GM18870 (cell line): Measurements from ENCODE around the gene ATP23.
A peak's percentile ranks its signal among the peaks of the same experiment; 100 is the strongest.

Experiments
- ATAC-seq: cut with Tn5 transposase; IDR thresholded peaks from one replicate; pipeline ENCODE4 v1.9.1; 2021; ENCODE audit warnings: moderate library complexity; ENCODE audit not compliant: unreplicated experiment

Gene ATP23

DNA sequence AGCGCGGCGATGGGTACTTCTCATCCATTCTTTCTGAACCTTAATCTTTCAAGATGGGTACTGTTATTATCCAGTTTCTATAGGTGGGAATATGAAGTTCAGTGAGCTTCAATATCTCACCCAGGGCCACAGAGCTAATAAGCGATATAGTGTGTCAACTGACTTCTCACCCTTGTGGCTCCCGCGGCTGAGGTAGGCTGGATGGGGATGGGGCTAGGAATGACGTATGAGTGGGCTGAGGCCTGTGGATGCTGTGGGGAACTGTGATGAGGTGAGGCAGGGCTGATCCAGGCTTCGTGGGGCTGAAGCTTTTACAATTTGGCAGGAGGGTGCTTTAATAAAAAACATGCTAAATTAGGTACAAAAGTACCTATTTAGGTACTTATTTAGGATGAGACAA lies 32.9 kb upstream of the ATP23 start:
- ATAC-seq = no peak

DNA sequence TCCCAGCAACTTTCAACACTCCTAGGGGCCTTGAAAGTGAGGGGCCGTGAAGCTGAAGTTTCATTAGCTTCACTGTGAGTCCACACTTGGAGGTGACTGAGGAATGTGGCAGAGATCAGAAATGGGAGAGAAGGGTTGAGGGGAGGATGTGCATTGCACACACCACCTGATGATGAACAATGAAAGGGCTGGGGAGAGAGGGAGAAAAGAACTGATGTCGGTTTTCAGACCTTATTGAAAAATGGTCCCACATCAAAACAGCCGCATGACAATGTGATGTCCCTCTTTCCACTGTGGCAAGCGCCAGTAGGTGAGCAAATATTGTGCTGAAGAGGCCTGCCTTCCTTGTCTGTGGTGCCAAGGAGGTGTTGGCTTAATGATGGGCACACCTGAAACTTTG lies 32.3 kb upstream of the ATP23 start:
- ATAC-seq = no peak

DNA sequence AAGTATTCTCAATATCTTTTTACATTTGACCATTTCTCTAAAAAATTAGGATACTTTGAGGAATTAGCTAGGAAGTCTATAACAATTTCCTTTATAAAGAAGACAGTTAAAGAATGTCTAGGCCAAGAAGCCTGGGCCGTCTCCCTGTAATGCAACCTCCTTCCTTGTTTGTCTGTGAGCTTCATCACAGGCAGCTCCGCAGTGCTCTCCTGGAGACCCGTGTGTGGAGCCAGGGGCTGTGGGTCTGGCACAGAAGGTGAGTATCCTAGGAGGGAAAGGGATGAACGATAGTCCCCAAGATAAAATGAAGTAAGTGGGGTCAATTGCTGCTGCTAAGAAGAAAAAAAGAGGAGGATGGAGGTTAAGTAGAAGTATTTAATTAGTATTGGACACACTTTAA lies 31.8 kb upstream of the ATP23 start:
- no peak for ATAC-seq

GRCh38 chr12:57918147-57918546 lies 23.2 kb upstream of the ATP23 start:
- no peak for ATAC-seq

- ATAC-seq = no peak
Measured at GRCh38 chr12:57927086-57927485, 14.3 kb upstream of the ATP23 start.

- ATAC-seq = no peak
Measured at GRCh38 chr12:57929092-57929830, 12.1 kb upstream of the ATP23 start.

- ATAC-seq = no peak
Measured at GRCh38 chr12:57934819-57935218, 6.5 kb upstream of the ATP23 start.

- no peak for ATAC-seq
Measured at GRCh38 chr12:57935331-57935730, 6.0 kb upstream of the ATP23 start.

DNA sequence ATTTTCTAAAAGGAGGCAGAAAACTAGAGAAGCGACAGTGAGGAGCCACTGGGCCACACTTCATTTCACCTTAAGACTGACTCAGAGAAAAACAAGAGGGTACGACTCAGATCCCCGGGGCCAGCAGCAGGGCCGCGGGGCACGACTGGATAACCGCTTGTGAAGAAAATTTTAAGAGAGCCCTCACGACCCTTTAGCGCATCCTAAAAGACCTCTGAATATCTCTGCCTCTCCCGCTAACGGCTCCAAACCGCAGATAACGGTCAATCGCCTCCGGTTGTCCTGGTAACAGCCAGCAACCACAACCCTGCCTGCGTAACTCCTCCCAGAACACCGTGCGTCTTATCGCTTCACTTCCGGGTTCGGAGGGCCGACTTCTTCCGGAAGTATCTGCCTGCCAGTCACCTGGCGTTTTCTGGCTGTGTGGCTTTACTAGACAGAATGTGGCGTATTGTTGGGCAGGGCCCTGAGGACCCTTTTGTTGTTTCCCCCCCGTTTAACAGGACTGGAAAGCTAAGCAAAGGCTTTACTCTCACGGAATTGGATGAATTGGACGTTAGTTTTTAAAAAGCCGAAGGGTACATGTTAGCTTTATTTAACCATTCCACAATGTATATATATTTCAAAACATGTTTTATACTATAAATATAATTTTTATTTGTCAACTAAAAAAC lies 5.4 kb upstream of the ATP23 start:
- ATAC-seq = peak; percentile 97

- no peak for ATAC-seq
Measured at GRCh38 chr12:57936513-57936883, 4.9 kb upstream of the ATP23 start.

GRCh38 chr12:57939291-57939690 lies 2.1 kb upstream of the ATP23 start:
- ATAC-seq = no peak

DNA sequence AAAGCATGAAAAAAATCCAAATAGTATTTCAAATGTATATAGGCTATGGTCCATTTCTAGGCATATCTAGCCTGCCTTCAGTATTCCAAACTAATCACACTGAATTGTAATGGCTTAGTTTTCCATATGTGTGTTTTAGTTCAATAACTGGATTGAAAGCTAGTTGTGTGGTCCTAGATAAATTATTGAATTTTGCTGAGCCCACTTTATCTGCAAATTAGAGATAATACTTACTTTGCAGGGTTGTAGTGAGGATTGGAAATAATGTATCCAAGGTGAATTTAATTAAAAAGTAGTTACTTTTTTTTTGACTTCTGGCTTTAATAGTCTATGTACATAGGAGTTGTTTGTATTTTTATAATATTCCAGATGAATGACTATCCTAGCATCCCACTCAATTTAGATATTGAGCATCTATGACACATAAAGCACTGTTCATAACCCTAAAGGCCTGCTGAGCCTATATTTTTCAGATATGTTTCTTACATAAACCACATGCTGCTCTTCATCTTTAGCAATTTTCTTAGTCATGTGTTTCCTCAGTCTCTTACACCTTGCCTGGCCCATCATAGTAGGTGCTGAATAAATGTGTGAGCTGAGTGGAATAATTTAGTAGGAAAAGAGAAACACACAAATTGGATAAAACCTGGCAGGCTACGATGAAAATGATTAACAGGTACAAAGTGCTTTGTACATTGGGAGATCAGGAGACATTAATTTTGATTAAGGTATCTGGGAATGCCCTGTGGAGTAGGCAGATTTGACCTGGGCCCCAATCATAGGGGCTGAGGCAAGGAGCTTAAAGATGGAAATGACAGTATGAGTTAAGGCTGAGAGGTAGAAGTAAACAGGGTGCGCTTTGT lies 1.1 kb upstream of the ATP23 start:
- no peak for ATAC-seq

DNA sequence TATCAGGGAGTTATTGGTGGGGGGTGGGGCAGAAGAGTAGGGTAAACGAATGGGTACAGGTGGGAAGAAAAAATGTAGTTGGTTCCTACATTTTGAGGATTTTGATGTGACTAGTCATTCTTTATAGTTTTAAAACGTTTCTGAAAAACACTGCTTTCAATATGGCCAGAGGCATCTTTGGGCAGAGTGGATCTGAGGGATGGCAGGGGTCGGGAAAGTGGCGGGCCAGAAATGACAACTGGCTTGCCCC lies 527 bp upstream of the ATP23 start:
- ATAC-seq = no peak

DNA sequence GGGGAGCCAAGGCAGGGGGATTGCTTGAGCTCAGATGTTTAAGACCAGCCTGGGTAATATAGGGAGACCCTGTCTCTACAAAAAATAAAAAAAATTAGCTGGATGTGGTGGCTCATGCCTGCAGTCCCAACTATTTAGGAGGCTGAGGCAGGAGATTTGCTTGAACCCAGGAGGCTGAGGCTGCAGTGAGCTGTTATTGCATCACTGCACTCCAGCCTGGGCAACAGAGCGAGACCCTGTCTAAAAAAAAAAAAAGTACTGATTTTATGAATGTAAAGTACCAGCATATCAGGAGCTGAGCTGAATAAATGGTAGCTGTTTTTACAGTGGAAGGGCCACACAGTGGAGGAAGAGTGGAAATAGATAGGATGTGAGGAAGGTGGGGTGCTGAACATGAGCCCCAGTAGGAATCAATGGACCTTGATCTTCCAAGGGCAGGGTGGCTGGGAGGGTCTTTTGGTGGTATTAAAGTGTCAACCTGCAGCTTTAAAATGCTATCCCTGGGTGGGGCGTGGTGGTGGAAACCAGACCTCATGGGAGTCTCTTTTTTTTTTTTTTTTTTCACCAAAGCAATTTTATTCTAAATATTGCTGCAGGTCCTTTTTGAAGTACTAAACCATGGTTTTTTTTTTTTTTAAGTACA lies 2.2 kb downstream of the ATP23 start:
- ATAC-seq = no peak

DNA sequence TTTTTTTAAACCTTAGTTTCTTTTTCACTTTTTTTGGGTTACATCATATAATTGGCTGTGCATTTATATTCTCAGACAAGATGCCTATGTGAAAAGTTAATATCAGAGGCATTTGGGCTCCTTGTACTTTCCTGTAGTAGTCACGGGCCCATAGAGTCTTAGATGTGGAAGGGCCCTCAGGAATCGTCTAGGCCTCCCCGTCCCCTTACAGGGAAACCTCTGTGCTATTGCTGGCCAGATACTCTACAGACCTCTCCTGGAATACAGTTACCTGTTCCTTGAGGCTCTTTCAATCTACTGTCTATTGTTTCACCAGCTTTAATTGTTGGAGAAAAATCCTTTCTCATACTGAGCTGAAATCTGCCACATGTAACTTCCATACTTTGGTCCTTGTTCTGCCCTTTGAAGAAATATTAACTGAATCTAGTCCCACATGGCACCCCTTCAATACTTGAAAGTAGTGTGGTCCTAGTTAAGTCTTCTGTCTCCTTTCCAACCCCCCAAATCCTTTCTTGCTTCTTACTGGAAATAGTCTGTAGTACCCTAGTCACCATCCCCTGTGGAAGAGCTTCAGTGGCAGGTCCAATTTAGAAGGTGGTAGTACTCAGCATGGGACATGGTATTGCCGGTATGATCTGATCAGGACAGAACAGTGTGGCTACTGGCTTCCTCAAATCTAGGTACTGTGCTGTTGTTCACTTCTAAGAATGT lies 3.1 kb downstream of the ATP23 start:
- ATAC-seq = no peak

GRCh38 chr12:57952766-57953165 lies 11.4 kb downstream of the ATP23 start:
- no peak for ATAC-seq

- no peak for ATAC-seq
Measured at GRCh38 chr12:57954768-57955167, 13.4 kb downstream of the ATP23 start.

DNA sequence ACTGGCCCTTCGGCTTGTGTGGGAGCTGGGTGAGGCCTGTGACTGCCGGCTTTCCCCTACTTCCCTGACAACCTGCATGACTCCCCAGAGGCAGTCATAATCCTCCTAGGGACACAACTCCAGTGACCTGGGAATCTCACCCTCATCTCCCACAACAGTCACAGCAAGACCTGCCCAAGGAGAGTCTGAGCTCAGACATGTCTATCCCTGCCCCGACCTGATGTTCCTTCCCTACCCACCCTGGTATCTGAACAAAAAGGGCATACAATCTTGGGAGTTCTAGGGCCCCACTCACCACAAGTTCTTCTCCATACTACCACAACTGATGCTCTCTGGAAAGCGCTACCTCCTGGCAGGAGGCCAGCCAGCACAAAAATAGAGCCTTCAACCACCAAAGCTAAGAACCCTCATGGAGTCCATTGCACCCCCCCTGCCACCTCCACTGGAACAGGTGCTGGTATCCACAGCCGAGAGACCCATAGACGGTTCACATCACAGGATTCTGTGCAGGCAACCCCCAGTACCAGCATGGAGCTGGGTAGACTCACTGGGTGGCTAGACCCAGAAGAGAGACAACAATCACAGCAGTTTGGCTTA lies 16.8 kb downstream of the ATP23 start:
- ATAC-seq = no peak

DNA sequence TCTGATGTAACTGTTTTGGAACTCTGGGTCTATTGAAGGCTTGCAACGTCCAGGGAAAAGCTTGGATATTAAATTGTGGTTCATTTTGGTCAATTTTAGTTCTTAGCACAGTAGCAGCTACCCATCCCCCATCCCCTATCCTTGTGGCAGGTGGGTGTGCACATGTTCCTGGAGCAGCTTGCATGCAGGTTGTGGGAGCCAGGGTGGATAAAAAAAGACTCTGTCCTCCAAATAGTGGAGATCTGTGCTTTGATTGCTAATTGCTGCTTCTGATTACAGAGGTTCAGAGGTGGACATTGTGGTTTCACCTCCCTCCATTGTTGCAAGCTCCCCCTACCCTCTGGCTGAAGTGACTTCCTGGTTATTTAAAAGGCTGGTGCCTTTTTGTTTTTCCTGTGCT lies 23.1 kb downstream of the ATP23 start:
- no peak for ATAC-seq

DNA sequence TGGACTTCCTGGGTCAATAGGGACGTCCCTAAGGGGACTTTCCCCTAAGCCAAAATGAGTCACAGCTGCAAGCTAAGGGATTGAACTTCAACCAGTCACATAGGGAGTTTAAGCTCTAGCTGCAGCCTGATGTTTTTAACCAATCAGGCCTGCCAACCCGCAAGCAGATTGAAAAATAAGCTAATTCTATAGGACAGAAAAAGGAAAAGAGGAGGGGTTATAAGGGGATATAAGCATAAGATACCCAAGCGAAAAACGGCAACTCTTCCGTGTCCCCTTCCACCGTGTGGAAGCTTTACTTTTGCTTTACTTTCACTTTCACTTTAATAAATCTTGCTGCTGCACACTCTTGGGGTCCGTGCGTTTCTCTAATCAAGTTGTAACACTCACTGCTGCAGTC lies 24.4 kb downstream of the ATP23 start:
- ATAC-seq = no peak

GRCh38 chr12:57966536-57966935 lies 25.2 kb downstream of the ATP23 start:
- no peak for ATAC-seq
